IMR-90 (cell line): ENCODE measurements around the gene SLC47A2. TPM values are rescaled to one million over a fixed set of nuclear protein-coding genes. Genes with fewer than 3 reads are reported as not detected.

Experiments
- ATAC-seq: fragments of 200-7000 bp; cut with Tn5 transposase; 2 replicates; pipeline ENCODE4 v1.9.1; 2020; ENCODE audit warnings: low read depth, mild to moderate bottlenecking, moderate library complexity
- BruUV-seq: library from RNA; stranded (reverse); fragments of 400-500 nt; replicated peaks from 2 replicates; lab custom pipeline; 2021; lab: Mats Ljungman, UMichigan
- CTCF ChIA-PET: fragments of 300-600 bp; formaldehyde crosslinking; extraction: SDS; loops from one replicate; lab custom pipeline; 2021; ENCODE audit warnings: antibody characterized with exemption; lab: Yijun Ruan, JAX
- POLR2A ChIA-PET: fragments of 300-600 bp; sonication (Branson Sonifier 250); formaldehyde crosslinking; loops from one replicate; lab custom pipeline; 2022; ENCODE audit warnings: antibody characterized with exemption; ENCODE audit not compliant: unreplicated experiment; lab: Charles Lee
- DNase-seq: peaks from one replicate; pipeline ENCODE4 v3.0.0; 2013
- H2AFZ ChIP-seq: replicated peaks from 2 replicates; pipeline ENCODE3; 2013; ENCODE audit warnings: low read length, mild to moderate bottlenecking; ENCODE audit not compliant: poor library complexity
- H2AK5ac ChIP-seq: 2 replicates; pipeline ENCODE4 v1.6.1; 2013; ENCODE audit warnings: low read depth, low read length, inconsistent platforms
- H2AK9ac ChIP-seq: replicated peaks from 2 replicates; pipeline ENCODE3; 2013; ENCODE audit warnings: mild to moderate bottlenecking, low read depth, low read length, moderate library complexity; ENCODE audit not compliant: poor library complexity
- H2BK120ac ChIP-seq: 2 replicates; pipeline ENCODE4 v1.6.1; 2013; ENCODE audit warnings: low read depth, low read length, inconsistent platforms
- H2BK15ac ChIP-seq: 3 replicates; pipeline ENCODE4 v1.6.1; 2013; ENCODE audit warnings: low read depth, low read length, inconsistent platforms
- H2BK20ac ChIP-seq: 2 replicates; pipeline ENCODE4 v1.6.1; 2013; ENCODE audit warnings: low read depth, mild to moderate bottlenecking, inconsistent platforms, low read length, moderate library complexity
- H2BK5ac ChIP-seq: 2 replicates; pipeline ENCODE4 v1.6.1; 2013; ENCODE audit warnings: mild to moderate bottlenecking, low read depth, low read length, inconsistent platforms; ENCODE audit not compliant: poor library complexity, severe bottlenecking
- H3K14ac ChIP-seq: replicated peaks from 2 replicates; pipeline ENCODE4 v1.6.1; 2013; ENCODE audit warnings: low read depth, low read length, inconsistent platforms
- H3K18ac ChIP-seq: 2 replicates; pipeline ENCODE4 v1.6.1; 2013; ENCODE audit warnings: low read depth, low read length, control low read depth
- H3K23ac ChIP-seq: 2 replicates; pipeline ENCODE4 v1.6.1; 2013; ENCODE audit warnings: low read depth, low read length, inconsistent platforms
- H3K27ac ChIP-seq: 2 replicates; pipeline ENCODE4 v1.5.1; 2013; ENCODE audit warnings: mild to moderate bottlenecking, control low read depth, low read length; ENCODE audit not compliant: insufficient read depth
- H3K27me3 ChIP-seq: 2 replicates; pipeline ENCODE4 v1.6.1; 2013; ENCODE audit warnings: low read length; ENCODE audit not compliant: control insufficient read depth, insufficient read depth
- H3K36me3 ChIP-seq: 2 replicates; pipeline ENCODE4 v1.6.1; 2013; ENCODE audit warnings: low read length, mixed read lengths; ENCODE audit not compliant: control insufficient read depth, insufficient read depth
- H3K4ac ChIP-seq: 2 replicates; pipeline ENCODE4 v1.6.1; 2013; ENCODE audit warnings: low read depth, low read length, inconsistent platforms
- H3K4me1 ChIP-seq: 2 replicates; pipeline ENCODE4 v1.6.1; 2013; ENCODE audit warnings: low read length, mixed read lengths; ENCODE audit not compliant: control insufficient read depth, insufficient read depth
- H3K4me2 ChIP-seq: 2 replicates; pipeline ENCODE4 v1.6.1; 2013; ENCODE audit warnings: low read depth, mild to moderate bottlenecking, control low read depth, low read length, moderate library complexity
- H3K4me3 ChIP-seq: 2 replicates; pipeline ENCODE4 v1.5.1; 2013; ENCODE audit warnings: low read depth, mild to moderate bottlenecking, control low read depth, low read length, moderate library complexity; ENCODE audit not compliant: insufficient read depth
- H3K56ac ChIP-seq: 2 replicates; pipeline ENCODE4 v1.6.1; 2013; ENCODE audit warnings: low read length, inconsistent platforms; ENCODE audit not compliant: insufficient read depth; ENCODE audit errors: extremely low read depth
- H3K79me1 ChIP-seq, 2 experiments: 2 replicates each; pipeline ENCODE4 v1.6.1; 2013; ENCODE audit warnings: low read length in 2 of 2, inconsistent platforms in 1 of 2, low read depth in 1 of 2
- H3K9ac ChIP-seq: 2 replicates; pipeline ENCODE4 v1.6.1; 2013; ENCODE audit warnings: low read depth, low read length, control low read depth
- H3K9me1 ChIP-seq: 2 replicates; pipeline ENCODE4 v1.6.1; 2013; ENCODE audit warnings: low read length, inconsistent platforms; ENCODE audit not compliant: insufficient read depth
- H3K9me3 ChIP-seq: 2 replicates; pipeline ENCODE4 v1.6.1; 2013; ENCODE audit warnings: low read length; ENCODE audit not compliant: control insufficient read depth, insufficient read depth
- H4K20me1 ChIP-seq: 2 replicates; pipeline ENCODE4 v1.6.1; 2013; ENCODE audit warnings: low read length, inconsistent platforms; ENCODE audit not compliant: insufficient read depth
- H4K5ac ChIP-seq: 2 replicates; pipeline ENCODE4 v1.6.1; 2013; ENCODE audit warnings: mild to moderate bottlenecking, low read depth, low read length, control low read depth
- H4K8ac ChIP-seq, 2 experiments: 2 replicates each; pipeline ENCODE4 v1.6.1; 2013; ENCODE audit warnings: low read depth in 2 of 2, low read length in 2 of 2, control low read depth in 1 of 2, inconsistent platforms in 1 of 2
- H4K91ac ChIP-seq: 2 replicates; pipeline ENCODE4 v1.6.1; 2013; ENCODE audit warnings: low read depth, low read length, inconsistent platforms; ENCODE audit not compliant: insufficient read depth
- ELK1 ChIP-seq: fragments of 150-350 bp; IDR thresholded peaks from 2 replicates; pipeline ENCODE4 v1.6.1; 2016; ENCODE audit warnings: low read depth, mild to moderate bottlenecking, low read length, moderate library complexity, borderline replicate concordance
- FOS ChIP-seq: fragments of 150-350 bp; IDR thresholded peaks from 2 replicates; pipeline ENCODE4 v1.6.1; 2016; ENCODE audit warnings: low read depth, low read length
- MAFK ChIP-seq: IDR thresholded peaks from 2 replicates; pipeline ENCODE4 v1.6.1; 2012; ENCODE audit warnings: low read depth, low read length, improper control_type of control experiment
- MAZ ChIP-seq: IDR thresholded peaks from 2 replicates; pipeline ENCODE4 v1.6.1; 2012; ENCODE audit warnings: low read depth, mild to moderate bottlenecking, low read length, improper control_type of control experiment, moderate library complexity, borderline replicate concordance
- POLR2A ChIP-seq: IDR thresholded peaks from 2 replicates; pipeline ENCODE4 v1.6.1; 2012; ENCODE audit warnings: mild to moderate bottlenecking, low read depth, low read length
- RAD21 ChIP-seq: IDR thresholded peaks from 2 replicates; pipeline ENCODE4 v1.6.1; 2012; ENCODE audit warnings: low read length, improper control_type of control experiment
- RCOR1 ChIP-seq: IDR thresholded peaks from 2 replicates; pipeline ENCODE4 v1.6.1; 2012; ENCODE audit warnings: mild to moderate bottlenecking, low read length, improper control_type of control experiment; ENCODE audit not compliant: insufficient replicate concordance
- WGBS, 2 experiments: methylation state at CpG; one replicate each; pipeline versions ENCODE4 v1.1.5 to v1.1.7; 2013; ENCODE audit warnings: missing lambda C conversion rate in 2 of 2; ENCODE audit not compliant: insufficient read length in 1 of 2; ENCODE audit errors: extremely low coverage in 2 of 2; 5-methylcytosine and 5-hydroxymethylcytosine counted together
- dilution Hi-C: fragments of 300-500 bp; cut with HindIII; formaldehyde crosslinking; loops from one replicate; pipeline ENCODE4 v1.14.3; 2018; ENCODE audit warnings: low sequenced_read_pairs; ENCODE audit not compliant: unreplicated experiment
- in situ Hi-C: fragments of 300-500 bp; cut with MboI; formaldehyde crosslinking; loops from 3 replicates; pipeline ENCODE4 v1.14.3; 2019; ENCODE audit warnings: low sequenced_read_pairs, inconsistent platforms, mixed read lengths
- intact Hi-C: fragments of 100-400 bp; cut with micrococcal nuclease; formaldehyde crosslinking; loops from 2 replicates; pipeline ENCODE4 v1.10.0; 2022
- polyA plus RNA-seq, 3 experiments: library from polyadenylated mRNA; depleted of rRNA; stranded (reverse); fragments of >200 nt; gene quantifications; 2 replicates each; pipeline ENCODE4 v1.2.3, GENCODE V29; 2012; ENCODE audit warnings: low replicate concordance in 1 of 3
- total RNA-seq: library from RNA; depleted of rRNA; stranded (reverse); fragments of >200 nt; gene quantifications from 2 replicates; pipeline ENCODE4 v1.2.3, GENCODE V29; 2012
- TF ChIP-seq, protein P1 (sequence below): fragments of 150-350 bp; IDR thresholded peaks from 2 replicates; pipeline ENCODE4 v1.6.1; 2017; ENCODE audit warnings: mild to moderate bottlenecking, antibody characterized with exemption, low read length, low read depth

The SLC47A2 gene
- total and polyA plus RNA-seq, 2 of the 4 experiments (the other 2 are of a cell fraction), result not detected

DNA sequence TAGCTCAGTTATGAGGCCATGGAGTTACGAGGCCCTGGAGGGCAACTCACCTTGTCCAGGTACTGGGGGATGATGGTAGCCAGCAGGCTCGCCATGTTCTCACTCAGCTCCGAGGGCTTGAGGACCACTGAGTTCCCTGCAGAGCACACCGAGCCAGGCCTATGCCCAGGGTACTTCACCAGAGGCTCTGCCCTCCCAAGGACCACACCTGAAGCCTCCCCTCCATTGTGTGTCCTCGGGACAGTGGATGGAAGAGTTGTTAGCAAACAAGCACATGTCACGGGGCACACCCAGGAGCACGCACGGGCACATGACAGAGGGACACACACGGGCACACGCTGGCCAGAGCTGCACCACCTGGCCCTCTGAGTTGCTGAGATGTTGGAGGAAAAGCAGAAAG is 26.1 kb upstream of the SLC47A2 start:
- Histone ChIP-seq H3K4ac (no peak overlapping the region), H3K27ac (no peak overlapping the region), H3K4me2 (no peak overlapping the region), H3K79me1 (no peaks in the 10 kb centered on the region), H2AK9ac (no peak overlapping the region), H3K27me3 (peaks cover 23% of the 10 kb centered on the region), H3K36me3 (no peaks in the 10 kb centered on the region), H3K9me3 (no peaks in the 10 kb centered on the region), H3K4me1 (no peaks in the 10 kb centered on the region), H3K9me1 (no peaks in the 10 kb centered on the region), H2BK5ac (no peak overlapping the region), H4K8ac (no peak overlapping the region), H2AK5ac (no peak overlapping the region), H4K91ac (no peak overlapping the region), H2BK15ac (no peak overlapping the region), H4K20me1 (no peaks in the 10 kb centered on the region), H3K4me3 (no peak overlapping the region), H3K14ac (no peak overlapping the region), H3K18ac (no peak overlapping the region), H2BK120ac (no peak overlapping the region), H3K9ac (no peak overlapping the region), H3K23ac (no peak overlapping the region), H3K56ac (no peak overlapping the region), H4K5ac (no peak overlapping the region), H2AFZ (no peak overlapping the region), H2BK20ac (no peak overlapping the region)
- intact Hi-C loops, result no loop called here
- CTCF ChIA-PET, result no interaction called here
- in situ Hi-C loops, result no loop called here
- POLR2A ChIA-PET, result no interaction called here
- TF ChIP-seq, protein P1, sequence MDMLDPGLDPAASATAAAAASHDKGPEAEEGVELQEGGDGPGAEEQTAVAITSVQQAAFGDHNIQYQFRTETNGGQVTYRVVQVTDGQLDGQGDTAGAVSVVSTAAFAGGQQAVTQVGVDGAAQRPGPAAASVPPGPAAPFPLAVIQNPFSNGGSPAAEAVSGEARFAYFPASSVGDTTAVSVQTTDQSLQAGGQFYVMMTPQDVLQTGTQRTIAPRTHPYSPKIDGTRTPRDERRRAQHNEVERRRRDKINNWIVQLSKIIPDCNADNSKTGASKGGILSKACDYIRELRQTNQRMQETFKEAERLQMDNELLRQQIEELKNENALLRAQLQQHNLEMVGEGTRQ, result no peak
- no peak for TF ChIP-seq MAFK
- no peak for TF ChIP-seq ELK1
- TF ChIP-seq RCOR1, result no peak
- TF ChIP-seq POLR2A, result no peak
- no peak for TF ChIP-seq FOS
- TF ChIP-seq RAD21, result no peak
- TF ChIP-seq MAZ, result no peak
- ATAC-seq (no peak), DNase-seq (no peak)
- no CpG with 5 or more reads among the region's 10 CpGs for WGBS, 2 experiments
- BruUV-seq, result no TSS peak
- dilution Hi-C loops, result no loop called here
